HEK293T (cell line): ENCODE measurements around the gene RAPGEF3.

Experiments
- ARNT ChIP-seq: fragments of 450-650 bp; IDR thresholded peaks from 2 replicates; pipeline ENCODE4 v1.6.1; 2017; ENCODE audit warnings: mild to moderate bottlenecking
- FOXA1 ChIP-seq: fragments of 450-650 bp; IDR thresholded peaks from 2 replicates; pipeline ENCODE4 v1.6.1; 2016; ENCODE audit warnings: mild to moderate bottlenecking
- FOXM1 ChIP-seq: fragments of 450-650 bp; IDR thresholded peaks from 2 replicates; pipeline ENCODE4 v1.6.1; 2017; ENCODE audit warnings: mild to moderate bottlenecking, borderline replicate concordance
- HDGF ChIP-seq: fragments of 450-650 bp; IDR thresholded peaks from 2 replicates; pipeline ENCODE4 v1.6.1; 2017; ENCODE audit warnings: antibody characterized with exemption, borderline replicate concordance
- L3MBTL2 ChIP-seq: fragments of 450-650 bp; conservative IDR thresholded peaks from 2 replicates; pipeline ENCODE4 v1.6.1; 2016; ENCODE audit warnings: mild to moderate bottlenecking
- ZNF384 ChIP-seq: fragments of 450-650 bp; IDR thresholded peaks from 2 replicates; pipeline ENCODE4 v1.6.1; 2016

GRCh38 chr12:47709237-47709636, 49.4 kb downstream of the RAPGEF3 start:
- no peak for TF ChIP-seq FOXM1
- TF ChIP-seq FOXA1, result no peak
- TF ChIP-seq ARNT, result no peak
- no peak for TF ChIP-seq HDGF
- TF ChIP-seq ZNF384, result no peak
- TF ChIP-seq L3MBTL2, result no peak
